IMR-90 (cell line): Measurements from ENCODE around the gene RASGRF1.

Experiments used
- CEBPB ChIP-seq: IDR thresholded peaks from 2 replicates; pipeline ENCODE4 v1.6.1; 2012; ENCODE audit warnings: low read depth, low read length, improper control_type of control experiment
- CTCF ChIP-seq: conservative IDR thresholded peaks from 2 replicates; pipeline ENCODE4 v1.5.1; 2012; ENCODE audit warnings: mild to moderate bottlenecking, low read depth, low read length, improper control_type of control experiment
- ELK1 ChIP-seq: fragments of 150-350 bp; IDR thresholded peaks from 2 replicates; pipeline ENCODE4 v1.6.1; 2016; ENCODE audit warnings: low read depth, mild to moderate bottlenecking, low read length, moderate library complexity, borderline replicate concordance
- MAZ ChIP-seq: IDR thresholded peaks from 2 replicates; pipeline ENCODE4 v1.6.1; 2012; ENCODE audit warnings: low read depth, mild to moderate bottlenecking, low read length, improper control_type of control experiment, moderate library complexity, borderline replicate concordance
- MXI1 ChIP-seq: IDR thresholded peaks from 2 replicates; pipeline ENCODE4 v1.6.1; 2012; ENCODE audit warnings: low read depth, mild to moderate bottlenecking, low read length, moderate library complexity, borderline replicate concordance
- POLR2A ChIP-seq: IDR thresholded peaks from 2 replicates; pipeline ENCODE4 v1.6.1; 2012; ENCODE audit warnings: mild to moderate bottlenecking, low read depth, low read length
- USF2 ChIP-seq: fragments of 150-350 bp; IDR thresholded peaks from 2 replicates; pipeline ENCODE4 v1.6.1; 2017; ENCODE audit warnings: mild to moderate bottlenecking, antibody characterized with exemption, low read length, low read depth

- TF ChIP-seq CEBPB (no peak), CTCF (no peak), MAZ (no peak), USF2 (no peak), POLR2A (no peak), ELK1 (no peak), MXI1 (no peak)
Measured at GRCh38 chr15:78982736-78983135, 107.8 kb downstream of the RASGRF1 start.
